ENCODE measurements around the gene KIAA0319L.

KIAA0319L gene

GRCh38 chr1:35463232-35463631 is 94.0 kb downstream of the KIAA0319L start:
- no peak for DNase-seq (ENCODE audit: low read depth)
- TF ChIP-seq CTCF (conservative IDR thresholded peaks at IDR 0.05; ENCODE audit: low read depth, low read length) = no peak
- no peak overlapping the region for H3K4me3 ChIP-seq (ENCODE audit: low read length)

GRCh38 chr1:35461966-35462651 is 95.1 kb downstream of the KIAA0319L start:
- no peak for DNase-seq (ENCODE audit: low read depth)
- TF ChIP-seq CTCF (conservative IDR thresholded peaks at IDR 0.05; ENCODE audit: low read depth, low read length) = no peak
- H3K4me3 ChIP-seq (ENCODE audit: low read length) = no peak overlapping the region

- TF ChIP-seq CTCF (conservative IDR thresholded peaks at IDR 0.05; ENCODE audit: low read depth, low read length) = no peak
- no peak for DNase-seq (ENCODE audit: low read depth)
- no peak overlapping the region for H3K4me3 ChIP-seq (ENCODE audit: low read length)
Measured at GRCh38 chr1:35460796-35461195, 96.4 kb downstream of the KIAA0319L start.

- no peak for DNase-seq (ENCODE audit: low read depth)
- TF ChIP-seq CTCF (conservative IDR thresholded peaks at IDR 0.05; ENCODE audit: low read depth, low read length) = no peak
- no peak overlapping the region for H3K4me3 ChIP-seq (ENCODE audit: low read length)
Measured at GRCh38 chr1:35454616-35455015, 102.6 kb downstream of the KIAA0319L start.

GRCh38 chr1:35454176-35454575 is 103.0 kb downstream of the KIAA0319L start:
- no peak overlapping the region for H3K4me3 ChIP-seq (ENCODE audit: low read length)
- DNase-seq (ENCODE audit: low read depth) = no peak
- no peak for TF ChIP-seq CTCF (conservative IDR thresholded peaks at IDR 0.05; ENCODE audit: low read depth, low read length)

- no peak for DNase-seq (ENCODE audit: low read depth)
- TF ChIP-seq CTCF (conservative IDR thresholded peaks at IDR 0.05; ENCODE audit: low read depth, low read length) = no peak
- no peak overlapping the region for H3K4me3 ChIP-seq (ENCODE audit: low read length)
Measured at GRCh38 chr1:35453031-35453430, 104.2 kb downstream of the KIAA0319L start.

- DNase-seq (ENCODE audit: low read depth) = peak; percentile 25
- no peak overlapping the region for H3K4me3 ChIP-seq (ENCODE audit: low read length)
- peak; percentile 33 for TF ChIP-seq CTCF (conservative IDR thresholded peaks at IDR 0.05; ENCODE audit: low read depth, low read length)
Measured at GRCh38 chr1:35452106-35452774, 105.0 kb downstream of the KIAA0319L start.
